Measurements from ENCODE around the gene AOC3.
"Not testable (repeated sequence)": the region's sequence is repeated elsewhere in the genome, so short reads cannot be mapped to it uniquely, and the experiment has no call there.

AOC3 gene

GRCh38 chr17:42894283-42895184 is 43.5 kb downstream of the AOC3 start:
- DNase-seq (ENCODE audit: low read depth) = no peak

GRCh38 chr17:42895185-42895555 is 44.2 kb downstream of the AOC3 start:
- DNase-seq (ENCODE audit: low read depth) = no peak

DNA sequence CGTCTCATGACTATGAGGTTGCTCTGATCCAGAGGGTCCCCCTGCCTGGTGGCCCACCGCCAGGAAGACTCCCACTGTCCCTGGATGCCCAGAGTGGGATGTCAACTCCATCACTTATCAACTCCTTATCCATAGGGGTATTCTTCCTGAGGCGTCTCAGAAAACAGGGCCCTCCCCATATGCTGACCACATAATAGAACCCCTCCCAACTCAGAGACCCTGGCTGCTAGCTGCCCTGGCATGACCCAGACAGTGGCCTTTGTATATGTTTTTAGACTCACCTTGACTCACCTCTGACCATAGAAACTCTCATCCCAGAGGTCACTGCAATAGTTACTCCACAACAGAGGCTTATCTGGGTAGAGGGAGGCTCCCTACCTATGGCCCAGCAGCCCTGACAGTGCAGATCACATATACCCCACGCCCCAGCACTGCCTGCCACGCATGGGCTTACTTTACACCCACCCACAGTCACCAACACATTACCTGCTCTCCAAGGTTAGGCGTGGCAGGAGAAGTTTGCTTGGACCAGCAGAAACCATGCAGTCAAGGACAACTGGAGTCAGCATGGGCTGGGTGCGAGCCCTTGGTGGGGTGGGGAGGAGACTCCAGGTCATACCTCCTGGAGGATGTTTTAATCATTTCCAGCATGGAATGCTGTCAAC is 47.3 kb downstream of the AOC3 start:
- no peak for DNase-seq (ENCODE audit: low read depth)

DNA sequence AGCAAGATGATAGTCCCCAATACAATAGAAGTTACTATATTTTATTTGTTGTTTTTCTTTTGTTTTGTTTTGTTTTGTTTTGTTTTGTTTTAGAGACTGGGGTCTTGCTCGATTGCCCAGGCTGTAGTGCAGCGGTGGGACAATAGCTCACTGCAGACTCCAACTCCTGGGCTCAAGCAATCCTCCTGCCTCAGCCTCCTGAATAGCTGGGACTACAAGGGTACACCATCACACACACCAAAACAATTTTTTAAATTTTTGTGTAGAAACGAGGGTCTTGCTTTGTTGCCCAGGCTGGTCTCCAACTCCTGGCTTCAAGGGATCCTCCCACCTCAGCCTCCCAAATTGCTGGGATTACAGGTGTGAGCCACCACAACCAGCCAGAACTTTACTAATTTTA is 49.0 kb downstream of the AOC3 start:
- DNase-seq (ENCODE audit: low read depth) = not testable (repeated sequence)

DNA sequence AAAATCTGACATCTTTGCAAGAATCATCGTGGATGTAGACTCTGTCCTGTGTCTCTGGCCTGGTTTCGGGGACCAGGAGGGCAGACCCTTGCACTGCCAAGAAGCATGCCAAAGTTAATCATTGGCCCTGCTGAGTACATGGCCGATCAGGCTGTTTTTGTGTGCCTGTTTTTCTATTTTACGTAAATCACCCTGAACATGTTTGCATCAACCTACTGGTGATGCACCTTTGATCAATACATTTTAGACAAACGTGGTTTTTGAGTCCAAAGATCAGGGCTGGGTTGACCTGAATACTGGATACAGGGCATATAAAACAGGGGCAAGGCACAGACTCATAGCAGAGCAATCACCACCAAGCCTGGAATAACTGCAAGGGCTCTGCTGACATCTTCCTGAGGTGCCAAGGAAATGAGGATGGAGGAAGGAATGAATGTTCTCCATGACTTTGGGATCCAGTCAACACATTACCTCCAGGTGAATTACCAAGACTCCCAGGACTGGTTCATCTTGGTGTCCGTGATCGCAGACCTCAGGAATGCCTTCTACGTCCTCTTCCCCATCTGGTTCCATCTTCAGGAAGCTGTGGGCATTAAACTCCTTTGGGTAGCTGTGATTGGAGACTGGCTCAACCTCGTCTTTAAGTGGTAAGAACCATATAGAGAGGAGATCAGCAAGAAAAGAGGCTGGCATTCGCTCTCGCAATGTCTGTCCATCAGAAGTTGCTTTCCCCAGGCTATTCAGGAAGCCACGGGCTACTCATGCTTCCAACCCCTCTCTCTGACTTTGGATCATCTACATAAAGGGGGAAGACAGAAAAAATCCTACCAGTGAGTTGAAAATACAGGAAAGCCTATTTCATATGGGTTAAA is 49.7 kb downstream of the AOC3 start, which contains the start of gene G6PC1:
Gene G6PC1, plus strand, starts transcription at position 340 of the 872 bp plus-strand sequence. Its CDS starts 78 bp downstream, at position 418.
- no peak for DNase-seq (ENCODE audit: low read depth)

DNA sequence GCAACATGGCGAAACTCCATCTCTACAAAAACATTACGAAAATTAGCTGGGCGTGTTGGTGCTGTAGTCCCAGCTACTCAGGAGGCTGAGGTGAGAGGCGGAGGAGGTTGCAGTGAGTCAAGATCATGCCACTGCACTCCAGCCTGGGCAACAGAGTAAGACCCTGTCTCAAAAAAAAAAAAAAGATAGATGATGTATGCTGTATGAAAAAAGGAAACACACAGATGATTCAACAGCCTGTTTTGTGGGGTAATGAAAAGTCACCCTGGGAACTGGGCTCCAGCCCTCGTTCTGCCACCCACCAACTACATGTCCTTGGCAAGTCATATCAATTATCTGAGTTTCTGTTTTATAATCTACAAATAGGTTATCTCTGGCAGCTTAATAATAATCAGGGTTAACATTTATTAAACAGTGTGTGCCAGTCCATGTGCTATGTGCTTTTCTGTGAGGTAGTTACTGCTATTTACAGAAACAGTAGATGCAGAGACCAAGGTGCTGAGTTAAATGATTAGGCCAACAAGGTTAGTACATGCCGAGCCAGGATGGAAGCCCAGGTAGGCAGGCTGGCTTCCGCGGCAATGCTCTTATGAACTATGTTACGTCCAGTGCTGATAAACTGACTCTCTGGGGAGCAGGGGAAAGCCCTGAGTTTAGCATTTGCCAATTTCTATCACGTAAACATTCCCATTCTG is 50.7 kb downstream of the AOC3 start:
- no peak for DNase-seq (ENCODE audit: low read depth)

GRCh38 chr17:42904110-42904469 is 53.1 kb downstream of the AOC3 start:
- no peak for DNase-seq (ENCODE audit: low read depth)

DNA sequence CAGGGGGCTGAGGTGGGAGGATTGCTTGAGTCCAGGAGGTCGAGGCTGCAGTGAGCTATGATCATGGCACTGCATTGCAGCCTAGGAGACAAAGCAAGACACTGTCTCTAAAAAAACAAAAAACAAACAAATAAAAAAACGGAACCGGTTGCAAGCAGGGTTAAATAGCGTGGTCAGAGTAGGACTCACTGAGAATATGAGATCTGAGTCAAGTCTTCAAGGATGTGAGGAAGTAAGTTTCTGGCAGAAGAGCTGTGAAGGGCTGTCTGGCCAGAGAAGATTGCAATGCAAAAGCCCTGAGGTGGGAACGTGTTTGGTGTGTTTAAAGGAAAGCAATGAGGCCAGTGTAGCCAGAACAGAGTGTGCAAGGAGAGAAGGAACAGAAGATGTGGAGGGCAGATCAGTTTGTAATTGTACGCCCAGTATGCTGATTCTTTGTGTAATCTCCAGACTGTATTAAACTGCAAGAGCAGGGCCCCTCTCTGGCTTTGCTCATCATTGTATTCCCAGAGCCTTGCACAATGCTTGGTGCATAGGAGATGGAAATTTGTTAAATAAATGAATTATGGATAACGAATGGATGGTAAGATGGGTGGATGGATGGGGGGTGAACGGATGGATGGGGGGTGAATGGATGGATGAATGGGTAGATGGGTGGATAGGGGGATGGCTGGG is 55.9 kb downstream of the AOC3 start:
- no peak for DNase-seq (ENCODE audit: low read depth)
